SW480 (cell line): ENCODE measurements around the gene STUB1.

Source experiments
- DNase-seq: peaks from one replicate; pipeline ENCODE4 v3.0.0-alpha.2; 2016; ENCODE audit warnings: low spot score

Gene STUB1

DNA sequence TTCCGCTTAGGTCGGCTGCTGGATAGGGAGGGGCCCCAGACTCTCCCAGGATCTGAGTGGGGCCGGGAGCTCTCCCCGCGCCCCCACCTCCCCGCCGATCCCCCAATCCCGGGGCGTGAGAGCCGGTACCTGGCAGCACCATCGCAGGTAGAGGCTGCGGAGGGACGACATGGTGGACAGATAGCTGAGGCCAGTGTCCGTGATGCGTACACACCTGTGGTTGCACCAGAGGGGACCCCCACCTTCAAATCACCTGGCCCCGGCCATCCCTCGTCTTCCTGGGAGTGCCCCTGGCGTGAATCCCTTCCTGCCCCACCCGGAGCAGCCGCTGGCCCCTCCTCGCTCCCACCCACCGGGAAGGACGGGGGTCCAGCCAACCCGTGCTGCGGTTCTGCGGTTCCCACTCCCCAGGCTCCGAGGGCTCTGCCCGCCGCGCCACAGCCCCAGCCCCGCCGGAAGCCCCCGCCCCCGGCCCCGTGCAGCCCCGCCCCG is 14.7 kb downstream of the STUB1 start:
- DNase-seq = no peak

DNA sequence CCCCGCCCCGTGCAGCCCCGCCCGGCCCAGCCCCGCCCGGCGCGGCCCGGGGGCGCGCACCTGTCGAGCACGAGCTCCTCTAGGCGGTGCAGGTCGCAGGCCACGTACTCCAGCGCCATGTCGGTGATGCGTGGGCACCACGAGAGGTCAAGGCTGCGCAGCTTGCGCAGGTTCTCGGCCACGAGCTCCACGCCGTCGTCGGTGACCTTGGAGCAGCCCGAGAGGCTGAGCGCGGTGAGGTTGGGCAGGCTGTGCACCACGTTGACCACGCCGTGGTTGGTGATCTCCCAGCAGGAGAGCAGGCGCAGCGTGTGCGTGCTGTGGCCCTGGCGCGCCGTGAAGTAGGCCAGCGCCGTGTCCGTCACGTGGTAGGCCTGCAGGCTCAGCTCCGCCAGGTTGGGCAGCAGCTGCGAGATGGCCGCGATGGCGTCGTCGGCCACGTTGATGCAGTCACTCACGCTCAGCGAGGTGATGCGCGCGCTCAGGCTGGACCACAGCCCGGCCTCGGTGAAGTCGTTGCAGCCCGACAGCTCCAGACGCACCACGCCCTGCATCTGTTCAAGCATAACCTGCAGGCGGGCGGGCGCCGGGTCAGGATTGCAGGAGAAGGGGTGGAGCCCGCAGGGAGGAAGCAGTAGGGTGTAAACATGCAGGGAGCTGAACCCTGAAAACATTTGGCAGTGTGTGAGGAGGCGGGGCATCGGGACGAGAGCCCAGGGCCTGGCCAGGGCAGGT is 15.3 kb downstream of the STUB1 start:
- DNase-seq = peak; percentile 90

DNA sequence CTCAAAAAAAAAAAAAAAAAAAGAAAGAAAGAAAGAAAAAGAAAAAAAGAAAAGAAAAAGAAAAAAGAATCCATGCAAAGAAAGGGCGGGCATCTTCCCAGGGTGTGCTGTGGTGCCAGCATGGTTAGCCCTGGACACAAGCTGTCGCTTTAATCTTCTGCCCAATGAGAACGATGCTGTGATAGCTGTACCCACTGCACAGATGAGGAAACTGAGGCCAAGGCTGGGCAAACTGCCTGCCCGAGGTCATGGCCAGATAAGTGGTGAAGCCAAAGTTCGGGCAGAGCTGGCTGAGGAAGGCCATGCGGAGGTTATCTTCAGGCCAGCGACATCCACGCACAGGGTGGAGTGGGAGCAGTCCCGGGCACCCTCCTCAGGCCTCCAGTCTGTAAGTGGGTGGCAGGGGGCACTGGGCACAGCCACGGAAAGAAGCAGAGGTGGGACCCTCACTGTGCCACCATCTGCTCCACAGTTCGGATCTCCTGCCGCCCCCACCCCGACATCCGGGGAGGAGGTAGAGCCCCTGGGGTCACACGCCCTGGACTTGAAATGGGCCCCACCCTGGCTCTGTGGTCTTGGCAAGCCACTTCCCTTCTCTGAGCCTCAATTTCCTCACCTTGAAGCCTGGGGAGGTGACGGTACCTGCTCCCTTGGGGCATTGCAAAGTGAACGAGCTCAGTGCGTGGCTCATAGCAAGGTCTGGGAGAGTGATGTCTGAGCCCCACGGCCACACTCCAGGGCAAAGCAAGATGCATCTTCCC is 18.9 kb downstream of the STUB1 start:
- DNase-seq = no peak

DNA sequence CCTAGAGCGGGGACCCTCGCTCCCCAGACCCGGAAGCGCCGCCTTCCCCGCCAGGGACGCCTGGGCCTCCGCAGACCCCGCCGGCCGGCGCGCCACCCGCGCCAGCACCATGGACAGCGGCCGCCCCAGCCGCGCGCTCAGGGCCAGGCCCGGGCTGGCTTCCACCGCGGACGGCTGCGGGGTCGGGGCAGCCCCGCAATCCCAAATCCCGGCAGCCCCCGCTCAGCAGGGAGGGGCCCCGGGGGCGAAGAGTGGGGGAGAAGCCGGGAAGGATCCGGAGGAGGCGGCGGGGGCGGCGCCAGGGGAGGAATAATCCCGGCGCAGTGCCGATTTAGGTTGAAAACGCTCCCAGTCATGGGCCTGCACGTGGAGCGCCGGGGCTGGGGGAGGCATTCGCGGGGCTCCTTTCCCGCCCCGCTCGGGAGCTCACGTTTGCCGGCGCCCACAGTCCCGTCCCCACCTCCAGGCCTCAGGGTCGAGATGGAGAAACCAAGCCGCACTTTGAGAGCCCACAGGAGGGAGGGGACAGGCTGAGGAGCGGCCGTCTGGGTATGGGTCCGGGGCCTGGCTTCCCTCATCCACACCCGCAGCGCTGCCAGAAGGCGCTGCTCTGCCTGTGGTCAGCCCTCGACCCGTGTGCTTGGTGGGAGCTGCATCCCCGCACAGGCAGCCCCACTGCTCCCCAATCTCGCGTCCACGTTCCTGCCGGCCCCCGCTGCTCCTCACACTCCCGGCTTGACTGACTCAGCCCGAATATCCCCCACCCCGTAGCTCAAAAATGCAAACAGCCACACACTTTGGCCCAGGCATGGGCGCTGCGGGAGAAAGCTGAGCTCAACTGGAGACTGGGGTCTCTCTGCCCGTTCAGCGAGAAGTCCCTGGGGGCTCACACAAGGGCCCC is 20.7 kb downstream of the STUB1 start:
- DNase-seq = no peak

DNA sequence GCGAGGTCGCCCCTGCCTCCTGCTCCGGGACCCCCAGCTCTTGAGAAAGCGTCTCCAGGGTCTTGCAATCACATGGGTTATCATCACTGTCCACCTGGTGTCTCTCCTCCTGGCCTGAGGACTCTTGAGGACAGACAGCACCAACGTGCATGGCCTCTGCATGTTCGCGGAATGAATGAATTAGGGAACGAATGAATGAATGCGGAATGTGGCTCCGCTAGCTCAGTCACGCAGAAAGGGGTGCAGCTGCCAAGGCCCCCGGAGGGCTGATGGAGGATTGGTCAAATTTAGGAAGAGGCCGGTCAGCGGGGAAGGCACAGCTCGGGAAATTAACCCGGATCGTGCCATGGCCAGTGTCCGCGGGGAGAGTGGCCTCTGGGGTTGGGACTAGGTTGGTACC is 22.1 kb downstream of the STUB1 start:
- DNase-seq = no peak

DNA sequence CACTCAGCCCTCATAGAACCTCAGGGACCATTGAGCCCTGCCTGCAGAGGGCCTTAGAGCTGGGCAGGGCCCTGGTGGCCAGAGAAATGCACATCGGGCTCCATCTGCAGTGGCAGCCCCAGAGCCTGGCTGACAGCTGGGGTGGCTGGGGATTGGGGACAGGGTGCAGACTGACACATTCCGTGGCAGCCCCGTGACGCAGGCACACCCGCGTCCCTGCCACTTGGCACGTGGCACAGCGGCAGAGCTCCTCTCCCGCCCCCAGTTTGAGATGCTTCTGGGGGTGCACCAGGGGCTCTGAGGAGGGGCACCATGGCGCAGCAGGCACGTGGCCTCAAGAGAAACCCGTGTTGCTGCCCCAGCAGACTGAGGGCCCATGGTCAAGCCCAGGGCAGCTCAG is 23.2 kb downstream of the STUB1 start:
- no peak for DNase-seq

DNA sequence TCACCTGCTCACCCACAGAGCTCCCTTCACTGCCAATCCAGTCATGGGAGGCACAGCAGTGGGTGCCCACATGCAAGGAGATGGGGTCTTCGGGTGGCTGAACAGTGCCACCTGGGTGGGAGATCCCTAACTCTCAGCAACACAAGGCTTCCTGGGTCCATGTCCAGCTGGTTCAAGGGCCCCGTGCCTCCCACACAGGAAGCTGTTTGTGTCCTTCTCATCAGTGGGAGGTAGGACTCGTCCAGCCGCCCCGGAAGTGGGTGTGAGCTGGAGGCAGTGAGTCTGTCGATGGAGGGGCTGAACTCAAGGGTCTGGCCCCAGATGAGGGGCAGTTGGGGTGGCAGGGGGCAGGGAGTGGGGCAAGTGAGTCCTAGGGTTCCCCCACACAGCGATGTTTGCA is 23.8 kb downstream of the STUB1 start:
- no peak for DNase-seq

DNA sequence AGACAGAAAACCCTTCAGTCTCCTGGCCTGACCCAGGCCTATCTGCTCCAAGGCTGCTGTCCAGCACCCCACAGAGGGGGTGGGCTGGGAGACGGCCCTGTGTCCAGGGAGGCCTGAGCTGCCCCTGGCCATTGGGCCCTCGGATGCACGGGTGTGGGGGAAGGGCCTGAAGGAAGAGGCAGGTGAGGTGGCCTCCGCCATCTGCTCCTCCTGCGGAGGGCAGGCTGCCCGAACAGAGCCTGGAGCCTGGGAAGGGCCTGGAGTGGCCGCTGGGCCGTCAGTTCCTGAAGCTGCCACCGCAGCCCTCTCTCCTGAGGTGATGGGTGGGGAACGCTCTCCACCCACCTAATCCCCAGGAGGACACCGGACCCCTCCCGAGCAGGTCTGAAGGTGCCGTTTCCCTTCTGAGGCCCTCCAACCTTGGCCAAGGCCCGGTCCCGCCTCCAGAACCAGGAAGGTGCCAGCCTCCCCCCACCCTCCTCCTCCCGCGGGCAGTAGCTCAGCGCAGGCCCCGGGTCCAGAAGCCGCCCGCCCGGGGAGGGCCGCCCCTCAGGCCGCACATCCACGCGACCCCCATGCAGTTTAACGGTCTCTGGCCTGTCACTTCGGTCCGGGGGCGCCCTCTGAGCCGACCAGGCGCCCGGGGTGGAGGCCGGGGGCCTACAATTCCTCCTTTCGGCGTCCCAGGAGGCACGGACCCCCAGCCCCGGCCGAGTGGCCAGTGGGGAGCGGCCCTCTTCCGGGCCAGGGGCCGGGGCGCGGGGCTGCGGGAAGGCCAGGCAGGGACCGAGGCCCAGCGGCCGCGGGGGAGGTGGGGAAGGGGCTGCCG is 24.6 kb downstream of the STUB1 start:
- DNase-seq = no peak

DNA sequence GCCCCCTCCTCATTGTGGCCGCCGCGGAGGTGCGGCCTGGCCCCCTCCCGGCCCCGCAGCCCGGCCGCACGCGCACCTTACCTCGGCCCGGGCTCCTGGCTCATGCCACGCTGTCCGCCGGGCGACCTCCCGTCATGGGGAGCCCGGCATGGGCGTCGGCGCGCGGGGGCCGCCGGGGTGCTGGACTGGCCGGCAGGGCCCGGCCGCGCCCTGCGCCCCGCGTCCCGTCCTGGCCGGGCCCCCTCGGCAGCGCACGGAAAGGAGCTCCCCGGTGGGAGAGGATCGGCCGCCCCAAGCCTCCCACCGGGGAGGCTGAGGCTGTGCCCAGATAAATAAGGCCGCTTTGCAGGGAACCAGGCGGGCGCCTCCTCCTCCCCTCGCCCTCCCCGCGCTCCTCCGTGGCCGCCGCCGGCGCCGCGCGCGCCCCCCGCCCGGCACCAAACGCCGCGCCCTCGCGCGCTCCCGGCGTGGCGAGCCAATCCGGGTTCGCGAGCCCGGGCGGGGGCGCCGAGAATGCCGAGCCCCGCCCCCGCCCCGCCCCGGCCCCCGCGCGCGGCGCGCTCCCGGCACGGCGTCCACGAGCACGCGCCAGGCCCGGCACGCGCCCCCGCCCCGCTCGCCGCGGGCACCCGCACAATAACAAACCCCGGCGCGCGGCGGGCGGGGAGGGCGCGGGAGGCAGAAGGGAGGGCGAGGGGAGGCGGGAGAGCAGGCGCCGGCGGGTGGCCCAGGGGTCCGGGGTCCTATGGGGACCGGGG is 25.4 kb downstream of the STUB1 start, which contains the start of gene FBXL16:
FBXL16 (minus strand) TSS at position 371 of the 758 bp plus-strand sequence. CDS start 8,396 bp downstream, outside the sequence.
- no peak for DNase-seq

DNA sequence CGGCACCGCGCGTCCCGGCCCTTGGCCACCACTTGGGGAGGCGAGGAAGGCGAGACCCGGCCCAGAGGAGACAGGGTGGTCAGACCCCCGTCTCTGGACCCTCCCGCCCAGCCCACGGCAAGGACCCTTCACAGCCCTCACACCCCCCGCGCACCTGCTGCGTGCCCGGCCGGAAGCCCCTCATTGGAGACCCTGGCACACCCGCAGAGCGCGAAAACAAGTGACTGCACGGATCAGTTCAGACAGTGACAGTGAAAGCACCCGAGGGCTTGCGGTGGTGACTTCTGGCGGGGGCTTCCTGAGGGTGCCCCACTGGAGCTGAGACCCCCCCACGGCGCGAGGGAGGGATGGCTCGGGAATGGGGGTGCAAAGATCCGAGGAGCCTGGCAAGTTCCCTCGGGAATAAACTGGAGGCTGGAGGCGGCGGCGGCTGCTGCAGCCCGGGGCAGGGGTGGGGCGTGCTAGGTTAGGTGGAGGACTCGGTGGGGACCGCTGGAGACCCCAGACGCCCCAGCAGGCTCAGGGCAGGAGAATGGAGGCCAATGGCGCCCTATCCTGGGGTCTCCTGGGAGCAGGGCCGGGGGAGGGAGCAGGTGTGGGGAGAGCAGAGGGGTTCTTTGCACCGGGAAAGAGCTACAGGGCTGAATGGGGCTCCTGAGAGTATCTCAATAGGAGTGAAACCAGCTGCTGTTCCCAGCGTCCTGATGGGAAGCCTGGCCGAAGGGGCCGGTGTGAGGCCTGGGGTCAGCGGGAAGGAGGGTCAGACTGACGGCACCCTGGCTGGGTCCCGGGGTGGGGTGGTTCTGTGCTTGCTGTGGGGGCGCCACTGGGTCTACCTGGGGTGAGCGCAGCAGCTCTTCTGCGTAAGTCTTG is 26.2 kb downstream of the STUB1 start:
- DNase-seq = no peak

DNA sequence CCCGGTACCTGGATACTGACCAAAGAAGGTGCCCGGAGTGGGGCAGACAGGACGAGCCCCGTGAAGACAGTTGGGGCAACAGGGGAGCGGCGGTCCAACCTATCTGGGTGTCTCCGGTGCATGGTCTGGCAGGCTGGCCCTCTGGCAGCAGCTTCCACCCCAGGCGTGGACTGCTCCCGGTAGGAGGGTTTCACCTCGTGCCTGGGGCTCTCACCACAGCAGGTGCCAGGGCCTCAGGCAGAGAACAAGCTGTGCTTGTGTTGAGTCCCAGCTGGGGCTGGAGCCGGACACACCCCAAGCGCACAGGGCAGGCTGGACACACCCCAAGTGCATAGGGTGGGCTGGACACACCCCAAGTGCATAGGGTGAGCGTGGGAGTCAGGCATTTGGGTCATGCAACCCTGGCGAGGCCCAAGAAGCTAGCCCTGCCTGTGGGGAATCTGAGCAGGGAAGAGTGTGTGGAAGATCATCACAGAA is 26.9 kb downstream of the STUB1 start:
- DNase-seq = peak; percentile 92

DNA sequence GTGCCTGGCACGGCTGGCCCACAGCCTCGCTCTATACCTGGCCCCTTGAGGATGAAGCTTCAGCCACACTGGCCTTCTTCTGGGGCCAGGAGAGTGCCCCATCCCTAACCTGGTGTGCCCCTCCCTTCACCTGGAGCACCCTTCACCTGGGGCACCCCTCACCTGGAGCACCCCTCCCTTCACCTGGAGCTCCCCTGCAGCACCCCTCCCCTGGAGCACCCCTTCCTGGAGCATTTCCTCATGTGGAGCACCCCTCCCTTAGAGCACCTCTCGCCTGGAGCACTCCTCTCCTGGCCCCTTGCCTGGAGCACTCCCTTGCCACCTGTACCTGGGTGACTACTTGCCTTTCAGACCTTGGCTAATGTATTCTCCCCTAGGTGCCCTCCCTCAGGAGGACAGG is 27.8 kb downstream of the STUB1 start:
- no peak for DNase-seq

DNA sequence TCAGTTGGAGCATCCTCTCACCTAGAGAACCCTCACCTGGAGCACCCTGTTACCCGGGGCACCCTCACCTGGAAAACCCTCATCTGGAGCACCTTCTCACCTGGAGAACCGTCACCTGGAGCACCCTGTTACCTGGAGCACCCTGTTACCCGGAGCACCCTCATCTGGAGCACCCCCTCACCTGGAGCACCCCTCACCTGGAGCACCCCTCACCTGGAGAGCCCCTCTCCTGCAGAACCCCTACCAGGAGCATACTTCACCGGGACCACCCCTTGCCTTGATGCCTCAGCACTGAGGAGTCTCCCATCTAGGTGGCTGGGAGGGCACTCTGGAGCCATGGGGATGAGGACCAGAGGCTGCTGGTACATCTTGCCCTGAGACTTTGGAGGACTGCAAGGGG is 28.7 kb downstream of the STUB1 start:
- DNase-seq = no peak

DNA sequence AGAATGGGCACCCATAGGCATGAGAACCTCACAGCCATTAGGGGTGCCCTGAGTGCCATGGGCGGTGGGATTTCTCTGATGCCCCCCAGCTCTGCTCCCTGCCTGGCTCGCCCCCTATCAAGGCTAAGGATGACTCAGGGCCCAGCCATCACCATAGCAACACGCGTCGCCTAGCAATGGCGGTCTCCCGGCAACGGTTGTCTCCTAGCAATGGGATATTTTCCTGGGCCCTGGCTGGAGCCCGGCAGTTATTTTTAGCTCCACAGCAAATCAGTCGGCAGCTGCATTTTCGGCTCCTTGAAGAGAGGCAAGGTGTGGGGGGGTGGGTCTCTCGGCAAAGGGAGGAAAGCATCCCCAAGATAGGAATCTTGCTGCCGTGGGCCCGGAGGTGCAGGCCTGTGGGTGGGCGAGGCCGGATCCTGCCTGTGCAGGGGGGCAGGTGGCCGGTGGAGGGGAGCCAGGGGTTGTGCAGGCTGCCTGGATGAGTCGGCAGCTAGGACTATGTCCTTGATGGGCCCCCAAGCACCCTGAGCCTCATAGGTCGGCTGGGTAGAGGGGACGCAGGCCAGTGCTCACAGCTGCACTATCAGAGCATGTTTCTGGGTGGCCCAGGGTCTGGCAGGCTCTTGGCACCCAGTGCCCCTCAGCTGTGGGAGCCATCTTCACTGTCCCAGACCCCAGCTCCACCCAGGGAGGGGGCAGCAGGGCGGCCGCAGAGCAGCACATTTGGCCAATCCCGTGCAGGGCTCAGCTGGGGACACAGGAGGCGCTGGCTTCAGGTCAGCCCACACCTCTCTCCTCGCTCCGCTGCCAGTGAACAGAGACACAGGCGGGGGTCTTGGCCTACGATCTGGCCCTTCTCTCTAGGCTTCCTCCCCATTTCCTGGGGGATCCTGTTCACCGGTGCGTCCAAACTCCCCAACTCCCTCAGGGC is 29.6 kb downstream of the STUB1 start:
- no peak for DNase-seq

DNA sequence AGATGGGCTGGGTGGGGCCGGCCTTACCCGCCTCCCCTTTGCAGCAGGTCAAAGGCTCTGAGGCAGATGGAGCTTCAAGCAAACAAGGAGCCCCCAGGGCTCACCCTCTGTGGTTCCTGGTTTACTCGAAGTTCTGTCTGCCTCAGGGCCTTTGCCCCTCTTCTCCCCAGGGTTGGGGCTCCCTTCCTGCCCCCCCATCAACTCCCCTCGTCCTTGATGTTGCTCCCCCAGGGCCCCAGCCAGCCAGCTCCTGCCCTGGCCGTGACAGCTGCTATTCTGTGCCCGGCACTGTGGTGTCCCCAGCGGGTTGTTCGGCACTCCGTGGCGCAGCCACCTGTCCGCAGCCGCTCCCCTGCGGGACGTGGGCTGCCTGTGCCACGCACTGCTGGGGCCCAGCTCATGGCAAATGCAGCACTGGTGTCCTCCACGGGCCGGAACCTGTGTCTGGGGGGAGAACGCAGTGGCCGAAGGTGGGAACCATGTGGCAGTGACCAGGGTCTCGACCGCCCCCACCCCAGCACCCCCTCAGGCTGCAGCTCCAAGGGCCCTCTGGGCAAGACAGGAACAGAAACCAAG is 30.4 kb downstream of the STUB1 start:
- DNase-seq = no peak

DNA sequence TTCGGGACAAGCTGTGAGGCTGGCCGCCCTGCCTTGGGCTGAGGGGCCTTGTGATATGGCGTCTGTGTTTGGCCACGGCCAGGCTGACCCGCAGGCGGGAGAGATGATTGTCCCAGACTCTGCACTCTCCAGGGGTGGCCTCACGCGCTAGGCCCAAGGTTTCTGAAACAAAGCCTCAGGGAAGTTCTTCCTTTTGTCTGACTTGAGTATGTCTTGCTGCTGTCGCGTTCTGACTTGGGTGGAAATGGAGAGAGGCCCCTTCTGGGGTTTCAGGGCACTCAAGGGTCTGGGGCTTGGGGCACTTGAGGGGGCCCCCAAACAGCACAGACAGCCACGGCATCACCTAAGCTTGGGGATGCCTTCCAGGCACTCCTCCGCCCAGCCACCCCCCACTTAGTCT is 30.9 kb downstream of the STUB1 start:
- no peak for DNase-seq

DNA sequence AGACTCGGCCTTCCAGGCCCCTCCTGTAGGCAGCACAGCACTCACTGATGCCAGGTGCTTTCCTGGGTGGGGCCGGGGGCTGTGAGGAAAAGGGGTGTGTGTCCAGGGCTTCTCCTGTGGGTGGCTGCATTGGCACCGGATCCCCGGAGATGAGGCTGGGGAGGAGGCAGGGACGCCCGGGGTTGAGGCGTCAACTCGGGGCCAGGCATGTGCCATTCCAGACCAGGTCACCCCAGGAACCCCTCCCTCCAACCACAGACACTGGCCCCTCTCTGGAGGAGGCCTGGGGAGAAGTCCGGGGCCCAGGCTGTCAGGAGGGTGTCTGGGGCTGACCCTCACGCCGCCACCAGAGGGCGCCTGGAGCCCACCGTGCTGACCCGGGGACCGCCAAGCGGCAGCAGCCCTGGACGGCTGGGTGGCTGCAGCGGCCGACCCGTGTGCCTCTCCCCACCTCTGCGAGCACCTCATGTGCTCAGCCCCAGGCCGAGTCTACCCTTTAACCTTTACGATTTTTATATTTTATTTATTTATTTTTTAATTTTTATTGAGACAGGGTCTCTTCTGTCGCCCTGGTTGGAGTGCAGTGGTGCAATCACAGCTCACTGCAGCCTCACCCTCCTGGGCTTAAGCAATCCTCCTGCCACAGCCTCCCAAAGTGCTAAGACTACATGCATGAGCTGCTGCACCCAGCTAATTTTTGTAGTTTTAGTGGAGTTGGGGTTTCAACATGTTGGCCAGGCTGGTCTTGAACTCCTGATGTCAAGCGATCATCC is 31.5 kb downstream of the STUB1 start:
- DNase-seq = no peak
